HepG2 (cell line): ENCODE measurements around the gene DUSP9. TPM values are rescaled to one million over a fixed set of nuclear protein-coding genes. Genes with fewer than 3 reads are reported as not detected.
A peak's percentile ranks its signal among the peaks of the same experiment; 100 is the strongest.
"Not testable (repeated sequence)": the region's sequence is repeated elsewhere in the genome, so short reads cannot be mapped to it uniquely, and the experiment has no call there.

Source experiments
- ATAC-seq: fragments of 200-7000 bp; cut with Tn5 transposase; 3 replicates; pipeline ENCODE4 v1.9.1; 2020; ENCODE audit warnings: mild to moderate bottlenecking, moderate library complexity
- BruUV-seq: library from RNA; stranded (reverse); fragments of 400-500 nt; replicated peaks from 2 replicates; lab custom pipeline; 2021; lab: Mats Ljungman, UMichigan
- CTCF ChIA-PET: fragments of 300-600 bp; formaldehyde crosslinking; extraction: SDS; loops from one replicate; lab custom pipeline; 2021; ENCODE audit warnings: low total read pairs, inconsistent platforms, low intra/inter-chr PET ratio; lab: Yijun Ruan, JAX
- POLR2A ChIA-PET: fragments of 350-600 bp; sonication (Branson Sonifier 250); formaldehyde crosslinking; loops from one replicate; lab custom pipeline; 2020; ENCODE audit warnings: antibody characterized with exemption, inconsistent platforms; lab: Yijun Ruan, JAX
- DNase-seq: peaks from one replicate; pipeline ENCODE4 v3.0.0-alpha.2; 2015; ENCODE audit warnings: low spot score
- FAIRE-seq: peaks from 3 replicates; lab custom pipeline; 2011; peaks lifted over from hg19 to GRCh38; lab: Jason Lieb, UNC
- H2AFZ ChIP-seq: one replicate; pipeline ENCODE4 v1.6.1; 2011; ENCODE audit warnings: low read length, inconsistent platforms
- H3K27ac ChIP-seq: fragments of 300-600 bp; 3 replicates; pipeline ENCODE4 v1.8.0; 2011; ENCODE audit warnings: mixed run types, mild to moderate bottlenecking, mixed read lengths, low read length, inconsistent platforms; ENCODE audit not compliant: insufficient read depth; ENCODE audit errors: extremely low read length
- H3K27me3 ChIP-seq, 2 experiments: fragments of 200-600 bp in 1 of 2; 2 replicates in 1 of 2; 3 replicates in 1 of 2; pipeline versions ENCODE4 v1.6.0 to v1.8.0; 2011; ENCODE audit warnings: low read length in 2 of 2, mild to moderate bottlenecking in 2 of 2, moderate library complexity in 2 of 2, inconsistent platforms in 1 of 2; ENCODE audit not compliant: insufficient read depth in 2 of 2, control insufficient read depth in 1 of 2
- H3K36me3 ChIP-seq, 2 experiments: fragments of 200-600 bp in 1 of 2; replicated peaks in 1 of 2; 2 replicates in 1 of 2; 3 replicates in 1 of 2; pipeline versions ENCODE4 v1.5.1 to v1.8.0; 2011; ENCODE audit warnings: low read length in 2 of 2, inconsistent platforms in 1 of 2; ENCODE audit not compliant: insufficient read depth in 2 of 2, control insufficient read depth in 1 of 2
- H3K4me1 ChIP-seq: 2 replicates; pipeline ENCODE4 v1.5.1; 2012; ENCODE audit warnings: low read length, inconsistent platforms; ENCODE audit not compliant: insufficient read depth
- H3K4me2 ChIP-seq: 2 replicates; pipeline ENCODE4 v1.6.0; 2011; ENCODE audit warnings: low read depth, low read length, inconsistent platforms
- H3K4me3 ChIP-seq, 3 experiments: fragments of 200-600 bp in 1 of 3; sonication (generic), shearing (Covaris generic) in 1 of 3; replicated peaks in 1 of 3; 2 replicates each; pipeline ENCODE4 v1.5.1; 2011 to 2016; ENCODE audit warnings: low read length in 3 of 3, inconsistent platforms in 2 of 3, low read depth in 2 of 3, mild to moderate bottlenecking in 2 of 3, control low read depth in 1 of 3, mixed read lengths in 1 of 3; ENCODE audit not compliant: insufficient read depth in 1 of 3
- H3K79me2 ChIP-seq: one replicate; pipeline ENCODE4 v1.6.1; 2011; ENCODE audit warnings: low read length, inconsistent platforms; ENCODE audit not compliant: insufficient read depth
- H3K9ac ChIP-seq: 2 replicates; pipeline ENCODE4 v1.6.0; 2011; ENCODE audit warnings: mild to moderate bottlenecking, low read depth, low read length, inconsistent platforms; ENCODE audit not compliant: insufficient read depth
- H3K9me3 ChIP-seq: 2 replicates; pipeline ENCODE4 v1.5.1; 2012; ENCODE audit warnings: mild to moderate bottlenecking, low read length
- H4K20me1 ChIP-seq: 2 replicates; pipeline ENCODE4 v1.6.0; 2011; ENCODE audit warnings: inconsistent platforms, mild to moderate bottlenecking, low read length, moderate library complexity; ENCODE audit not compliant: insufficient read depth
- AGO1 ChIP-seq: fragments of 200-400 bp; formaldehyde crosslinking; IDR thresholded peaks from 2 replicates; pipeline ENCODE4 v1.6.1; 2017; ENCODE audit warnings: mild to moderate bottlenecking, low read depth, low read length, moderate library complexity; ENCODE audit not compliant: poor library complexity, severe bottlenecking
- AGO2 ChIP-seq: fragments of 200-400 bp; formaldehyde crosslinking; optimal IDR thresholded peaks from 2 replicates; pipeline ENCODE3; 2017; ENCODE audit warnings: mild to moderate bottlenecking, low read depth, low read length, moderate library complexity
- AKAP8 ChIP-seq: sonication (generic); formaldehyde crosslinking; IDR thresholded peaks from 2 replicates; pipeline ENCODE4 v1.5.1; 2020; ENCODE audit warnings: mild to moderate bottlenecking, missing genetic modification reagents
- LCORL ChIP-seq, 2 experiments: fragments of 450-650 bp in 1 of 2; sonication (generic) in 1 of 2; formaldehyde crosslinking in 1 of 2; IDR thresholded peaks; 2 replicates each; pipeline versions ENCODE4 v1.5.0 to v1.6.1; 2017 to 2020; ENCODE audit warnings: antibody characterized with exemption in 1 of 2, missing genetic modification reagents in 1 of 2
- NONO ChIP-seq, 2 experiments: fragments of 450-650 bp in 1 of 2; sonication (generic) in 1 of 2; formaldehyde crosslinking in 1 of 2; IDR thresholded peaks in 1 of 2; conservative IDR thresholded peaks in 1 of 2; 2 replicates each; pipeline versions ENCODE4 v1.6.1 to v1.8.0; 2017 to 2022; ENCODE audit warnings: mild to moderate bottlenecking in 1 of 2, missing genetic modification reagents in 1 of 2, moderate library complexity in 1 of 2
- POLR2AphosphoS5 ChIP-seq: IDR thresholded peaks from 2 replicates; pipeline ENCODE4 v1.6.1; 2012; ENCODE audit warnings: low read depth, low read length
- RBFOX2 ChIP-seq: fragments of 200-400 bp; formaldehyde crosslinking; IDR thresholded peaks from 2 replicates; pipeline ENCODE4 v1.6.1; 2017; ENCODE audit warnings: low read depth, mild to moderate bottlenecking, low read length
- RBM22 ChIP-seq: fragments of 200-400 bp; formaldehyde crosslinking; optimal IDR thresholded peaks from 2 replicates; pipeline ENCODE3; 2017; ENCODE audit warnings: mild to moderate bottlenecking, low read length, moderate library complexity
- ZBTB38 ChIP-seq: sonication (generic); formaldehyde crosslinking; IDR thresholded peaks from 2 replicates; pipeline ENCODE4 v1.5.1; 2020; ENCODE audit warnings: mild to moderate bottlenecking, missing genetic modification reagents
- ZNF263 ChIP-seq: sonication (generic); formaldehyde crosslinking; IDR thresholded peaks from 2 replicates; pipeline ENCODE4 v1.4.0; 2020; ENCODE audit warnings: missing genetic modification reagents
- ZNF687 ChIP-seq: sonication (generic); formaldehyde crosslinking; IDR thresholded peaks from 2 replicates; pipeline ENCODE4 v1.5.1; 2020; ENCODE audit warnings: mild to moderate bottlenecking, missing genetic modification reagents, moderate library complexity
- WGBS: methylation state at CpG from one replicate; pipeline ENCODE4 v1.1.6; 2017; ENCODE audit warnings: low lambda C conversion rate; 5-methylcytosine and 5-hydroxymethylcytosine counted together
- in situ Hi-C: cut with HindIII; loops from 2 replicates; pipeline ENCODE4 v1.10.0; 2017; ENCODE audit warnings: low pct_unique_long_range_greater_than_20kb; ENCODE audit not compliant: extremely low pct_ligation_motif_present
- intact Hi-C: fragments of 100-400 bp; cut with micrococcal nuclease; formaldehyde crosslinking; loops from one replicate; pipeline ENCODE4 v1.10.0; 2022; ENCODE audit not compliant: unreplicated experiment
- polyA plus RNA-seq, 8 experiments: library from polyadenylated mRNA; depleted of rRNA in 3 of 8; stranded (reverse) in 7 of 8; unstranded in 1 of 8; fragments of >200 nt; fragmentation: Illumina TruSeq in 4 of 8; extraction: Trizol in 4 of 8; gene quantifications; 2 replicates each; pipeline versions ENCODE4 v1.2.1 to v1.2.3, GENCODE V29; 2011 to 2016; ENCODE audit warnings: low read depth in 4 of 8, missing spikeins in 1 of 8, mixed read lengths in 1 of 8; ENCODE audit not compliant: insufficient read depth in 1 of 8
- total RNA-seq, 5 experiments: library from RNA; depleted of rRNA; stranded (reverse); fragments of >200 nt; fragmentation: Illumina TruSeq; extraction: Trizol; gene quantifications; 2 replicates each; pipeline ENCODE4 v1.2.3, GENCODE V29; 2016; ENCODE audit warnings: low read depth in 1 of 5

Gene DUSP9
- total and polyA plus RNA-seq, 2 of the 13 experiments (the other 11 are each of a cell fraction or from before 2014, with no cell fraction given): 235 to 435 TPM

- WGBS: 93% methylated on average over 2 of the region's 10 CpGs
- H3K4me3 ChIP-seq; intact Hi-C loops; FAIRE-seq; H3K9me3 ChIP-seq; H3K9ac ChIP-seq; H3K4me2 ChIP-seq; H3K36me3 ChIP-seq; in situ Hi-C loops; ATAC-seq; H3K27ac ChIP-seq; H3K79me2 ChIP-seq; H2AFZ ChIP-seq; BruUV-seq; CTCF ChIA-PET; H3K27me3 ChIP-seq; DNase-seq; TF ChIP-seq LCORL (IDR thresholded peaks at IDR 0.05): not testable (repeated sequence)
- peaks cover 13% of the 10 kb centered on the region; the same call in 1 of the 2 replicates for H4K20me1 ChIP-seq
- H3K4me1 ChIP-seq: peaks cover 21% of the 10 kb centered on the region
- TF ChIP-seq LCORL (CRISPR knock-in tag; IDR thresholded peaks at IDR 0.05) (0 out of 2 replicates have a peak, but pooled peaks have one; percentile 8), RBFOX2 (peak; percentile 62; the same call in 1 of the 2 replicates), AGO1 (peak; percentile 20)
- POLR2A ChIA-PET: interaction anchor here (1.3 kb wide), 1 partner anchor 13 kb away, joined by 4 read pairs; no protein-coding TSS in a partner anchor
Observed at GRCh38 chrX:153696538-153696937, 49.5 kb downstream of the DUSP9 start.

DNA sequence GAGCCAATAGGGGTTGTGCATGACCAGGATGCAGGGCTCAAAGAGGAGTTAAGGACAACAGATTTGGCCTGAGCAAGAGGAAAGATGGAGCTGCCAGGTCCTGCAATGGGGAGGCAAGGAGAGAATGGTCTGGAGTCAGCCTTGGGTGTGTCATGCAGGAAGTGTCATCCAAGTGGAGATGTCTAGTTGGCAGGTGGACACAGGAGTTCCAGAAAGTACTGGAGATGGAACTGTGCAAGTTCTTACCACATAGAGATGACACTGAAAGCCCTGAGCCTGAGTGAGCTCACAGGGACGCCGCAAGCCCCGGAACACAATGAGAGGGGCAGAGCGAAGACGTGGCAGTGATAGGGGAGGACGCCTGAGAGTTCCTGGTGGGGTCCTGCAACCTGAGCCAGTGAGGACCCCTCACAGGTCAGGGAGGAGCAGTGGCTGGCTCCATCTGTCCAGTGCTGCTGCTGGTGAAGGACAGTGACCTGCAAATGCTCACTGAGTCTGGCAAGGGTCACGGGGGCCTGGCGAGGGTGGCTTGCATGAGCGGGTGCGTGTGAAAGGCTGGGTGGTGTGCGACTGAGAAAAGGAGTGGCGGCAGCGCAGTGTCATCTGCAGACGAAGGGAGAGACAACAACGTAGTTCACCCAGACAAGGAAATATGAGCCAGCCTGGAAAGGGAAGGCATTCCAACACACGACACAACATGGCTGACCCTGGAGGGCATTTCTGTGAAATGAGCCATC, 50.2 kb downstream of the DUSP9 start:
- H3K27ac ChIP-seq; intact Hi-C loops; H3K79me2 ChIP-seq; H2AFZ ChIP-seq; DNase-seq; BruUV-seq; H3K4me3 ChIP-seq; H3K27me3 ChIP-seq; H3K36me3 ChIP-seq; FAIRE-seq; ATAC-seq; H3K4me2 ChIP-seq; H3K9ac ChIP-seq; CTCF ChIA-PET; POLR2A ChIA-PET; in situ Hi-C loops; H3K9me3 ChIP-seq; TF ChIP-seq NONO, LCORL (IDR thresholded peaks at IDR 0.05): not testable (repeated sequence)
- 96% methylated on average over 15 of the region's 16 CpGs for WGBS
- Histone ChIP-seq H3K4me1 (peaks cover 15% of the 10 kb centered on the region), H4K20me1 (peaks cover 12% of the 10 kb centered on the region; the same call in 1 of the 2 replicates)
- TF ChIP-seq AGO1: peak; percentile 18
- peak; percentile 59 for TF ChIP-seq RBFOX2
- peak; percentile 47; the same call in 1 of the 2 replicates for TF ChIP-seq ZNF263 (CRISPR knock-in tag)
- peak; percentile 44; the same call in 1 of the 2 replicates for TF ChIP-seq NONO (CRISPR knock-in tag; conservative IDR thresholded peaks at IDR 0.05)
- peak; percentile 34 for TF ChIP-seq ZNF687
- TF ChIP-seq POLR2AphosphoS5: peak; percentile 41; the same call in 1 of the 2 replicates
- peak; percentile 42 for TF ChIP-seq RBM22
- peak; percentile 75; the same call in 1 of the 2 replicates for TF ChIP-seq ZBTB38 (CRISPR knock-in tag)
- peak; percentile 50 for TF ChIP-seq AGO2
- peak; percentile 91 for TF ChIP-seq AKAP8 (CRISPR knock-in tag)
- 0 out of 2 replicates have a peak, but pooled peaks have one; percentile 4 for TF ChIP-seq LCORL (CRISPR knock-in tag; IDR thresholded peaks at IDR 0.05)
